K562 (cell line): ENCODE results near the gene STON2. TPM values are rescaled to one million over a fixed set of nuclear protein-coding genes. Genes with fewer than 3 reads are reported as not detected.

Experiments used
- BHLHE40 ChIP-seq: IDR thresholded peaks from 2 replicates; pipeline ENCODE4 v1.6.1; 2011; ENCODE audit warnings: low read length, improper control_type of control experiment
- C11orf30 ChIP-seq: fragments of 450-650 bp; IDR thresholded peaks from 2 replicates; pipeline ENCODE4 v1.6.1; 2016; ENCODE audit warnings: low read depth, mild to moderate bottlenecking
- CBFA2T2 ChIP-seq: fragments of 450-650 bp; conservative IDR thresholded peaks from 2 replicates; pipeline ENCODE4 v1.6.1; 2017; ENCODE audit warnings: mild to moderate bottlenecking
- CGGBP1 ChIP-seq: fragments of 250-450 bp; sonication (Bioruptor Pico); IDR thresholded peaks from 2 replicates; pipeline ENCODE4 v1.9.0; 2021; ENCODE audit warnings: mild to moderate bottlenecking
- DPF2 ChIP-seq: fragments of 450-650 bp; IDR thresholded peaks from 2 replicates; pipeline ENCODE4 v1.6.1; 2016
- EP300 ChIP-seq: IDR thresholded peaks from 2 replicates; pipeline ENCODE4 v1.6.1; 2012; ENCODE audit warnings: low read length, improper control_type of control experiment
- FOXK2 ChIP-seq, 2 experiments: fragments of 450-650 bp; IDR thresholded peaks in 1 of 2; conservative IDR thresholded peaks in 1 of 2; 2 replicates each; pipeline ENCODE4 v1.6.1; 2016; ENCODE audit warnings: low read depth in 2 of 2, mild to moderate bottlenecking in 1 of 2
- JUN ChIP-seq, 2 experiments: sonication (generic) in 1 of 2; formaldehyde crosslinking in 1 of 2; IDR thresholded peaks; 2 replicates each; pipeline versions ENCODE4 v1.6.1 to v1.8.0; 2012 to 2022; ENCODE audit warnings: borderline replicate concordance in 2 of 2, mild to moderate bottlenecking in 2 of 2, improper control_type of control experiment in 1 of 2, low read depth in 1 of 2, low read length in 1 of 2, missing genetic modification reagents in 1 of 2
- JUND ChIP-seq, 2 experiments: IDR thresholded peaks; 2 replicates in 1 of 2; 3 replicates in 1 of 2; pipeline ENCODE4 v1.6.1; 2011; ENCODE audit warnings: borderline replicate concordance in 2 of 2, low read depth in 2 of 2, low read length in 2 of 2, improper control_type of control experiment in 1 of 2, missing biosample characterization in 1 of 2, missing genetic modification characterization in 1 of 2, missing genetic modification reagents in 1 of 2
- MAFF ChIP-seq: IDR thresholded peaks from 2 replicates; pipeline ENCODE4 v1.6.1; 2012; ENCODE audit warnings: low read length, improper control_type of control experiment
- NR1H2 ChIP-seq: sonication (generic); formaldehyde crosslinking; IDR thresholded peaks from 2 replicates; pipeline ENCODE4 v1.4.0; 2020; ENCODE audit warnings: mild to moderate bottlenecking, missing genetic modification reagents
- PBX2 ChIP-seq, 2 experiments: IDR thresholded peaks in 1 of 2; conservative IDR thresholded peaks in 1 of 2; 2 replicates each; pipeline ENCODE4 v1.6.1; 2016; ENCODE audit warnings: low read depth in 2 of 2, mild to moderate bottlenecking in 1 of 2, missing compliant biosample characterization in 1 of 2, missing genetic modification characterization in 1 of 2, moderate library complexity in 1 of 2
- POLR3A ChIP-seq: IDR thresholded peaks from 2 replicates; pipeline ENCODE4 v1.6.1; 2011; ENCODE audit warnings: borderline replicate concordance, mild to moderate bottlenecking, moderate library complexity; ENCODE audit not compliant: insufficient read length, insufficient read depth; ENCODE audit errors: extremely low read depth
- RCOR1 ChIP-seq, 2 experiments: IDR thresholded peaks; 2 replicates each; pipeline ENCODE4 v1.6.1; 2012; ENCODE audit warnings: low read depth in 2 of 2, low read length in 2 of 2, borderline replicate concordance in 1 of 2, improper control_type of control experiment in 1 of 2
- SMARCA4 ChIP-seq: fragments of 450-650 bp; IDR thresholded peaks from 2 replicates; pipeline ENCODE4 v1.6.1; 2016
- TAF1 ChIP-seq: IDR thresholded peaks from 2 replicates; pipeline ENCODE4 v1.6.1; 2011; ENCODE audit warnings: mild to moderate bottlenecking, low read length, moderate library complexity; ENCODE audit not compliant: insufficient read depth, control insufficient read depth, severe bottlenecking; ENCODE audit errors: extremely low read depth
- TCF3 ChIP-seq: sonication (generic); formaldehyde crosslinking; IDR thresholded peaks from 2 replicates; pipeline ENCODE4 v1.4.0; 2020; ENCODE audit warnings: mild to moderate bottlenecking, missing genetic modification reagents
- polyA plus RNA-seq, 8 experiments: library from polyadenylated mRNA; depleted of rRNA in 4 of 8; stranded (reverse) in 5 of 8; unstranded in 3 of 8; fragments of >200 nt; fragmentation: Nextera tagmentation in 2 of 8; fragmentation: Illumina TruSeq in 1 of 8; extraction: Ambion mirVana in 2 of 8; extraction: Trizol in 1 of 8; gene quantifications; 2 replicates each; pipeline versions ENCODE4 v1.2.1 to v1.2.3, GENCODE V29; 2011 to 2014; ENCODE audit warnings: inconsistent platforms in 1 of 8, missing spikeins in 1 of 8
- total RNA-seq, 7 experiments: library from RNA; depleted of rRNA in 6 of 7; stranded (reverse); fragments of >200 nt in 6 of 7; fragmentation: Illumina TruSeq in 2 of 7; extraction: Trizol in 2 of 7; gene quantifications; 2 replicates each; pipeline versions ENCODE4 v1.2.1 to v1.2.3, GENCODE V29; 2011 to 2021; ENCODE audit warnings: low replicate concordance in 1 of 7
- TF ChIP-seq, protein P1 (sequence below): fragments of 450-650 bp; IDR thresholded peaks from 2 replicates; pipeline ENCODE4 v1.6.1; 2016
- TF ChIP-seq, protein P2 (sequence below): fragments of 450-650 bp; IDR thresholded peaks from 2 replicates; pipeline ENCODE4 v1.6.1; 2017; ENCODE audit warnings: antibody characterized with exemption, mild to moderate bottlenecking

Gene STON2
- total and polyA plus RNA-seq, 9 of the 15 experiments (the other 6 are each of a cell fraction or from before 2014, with no cell fraction given) = 7.8 to 99.3 (median 53.5) TPM

DNA sequence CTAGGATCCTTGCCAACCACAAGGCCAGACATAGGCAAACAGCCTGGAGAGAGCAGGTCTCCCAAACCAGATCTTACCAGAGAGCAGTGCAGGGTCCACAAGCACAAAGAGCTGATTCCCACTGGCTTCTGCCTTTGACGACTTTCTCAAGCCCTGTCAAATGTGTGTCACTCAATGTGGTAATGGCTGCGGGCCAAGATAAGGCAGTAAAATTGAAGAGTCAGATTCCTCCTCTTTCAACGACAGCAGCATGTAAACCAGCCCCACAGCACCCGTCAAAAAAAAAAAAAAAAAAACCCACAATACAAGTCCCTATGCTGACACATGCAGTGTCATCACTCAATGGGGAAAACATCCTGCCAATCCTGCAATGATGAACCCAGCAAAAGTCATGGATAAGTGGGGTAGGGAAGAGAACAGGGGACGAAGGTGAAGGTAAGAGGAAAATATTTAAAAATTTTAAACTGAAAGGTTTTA, at the start of gene STON2 (continued):
- TF ChIP-seq JUND (IDR thresholded peaks at IDR 0.05; ENCODE audit: borderline replicate concordance, low read depth, low read length) (peak; percentile 77), JUND (tag; IDR thresholded peaks at IDR 0.05; ENCODE audit: borderline replicate concordance, low read depth, low read length) (peak; percentile 58; the same call in 1 of the 3 replicates), DPF2 (peak; percentile 73), PBX2 (CRISPR knock-in tag; IDR thresholded peaks at IDR 0.05; ENCODE audit: low read depth) (peak; percentile 49), PBX2 (tag; conservative IDR thresholded peaks at IDR 0.05; ENCODE audit: low read depth) (peak; percentile 90), JUN (IDR thresholded peaks at IDR 0.05; ENCODE audit: borderline replicate concordance, low read depth, low read length) (peak; percentile 76; the same call in 1 of the 2 replicates), JUN (CRISPR knock-in tag; IDR thresholded peaks at IDR 0.05; ENCODE audit: borderline replicate concordance) (no peak), BHLHE40 (peak; percentile 44; the same call in 1 of the 2 replicates), TAF1 (no peak), SMARCA4 (peak; percentile 73; the same call in 1 of the 2 replicates), RCOR1 (IDR thresholded peaks at IDR 0.05; ENCODE audit: borderline replicate concordance in 1 of 2, low read depth in 2 of 2, low read length in 2 of 2) (peak in 1 of 2 experiments; percentile 90; a peak in 2 of 4 replicates), EP300 (peak; percentile 80), TCF3 (CRISPR knock-in tag) (peak; percentile 85), CBFA2T2 (peak; percentile 68), FOXK2 (conservative IDR thresholded peaks at IDR 0.05 in 1 of 2, IDR thresholded peaks at IDR 0.05 in 1 of 2; ENCODE audit: low read depth in 2 of 2) (peak; percentile 40 to 66; a peak in 1 of 4 replicates), MAFF (peak; percentile 60), POLR3A (no peak), CGGBP1 (CRISPR knock-in tag) (no peak), C11orf30 (peak; percentile 78; the same call in 1 of the 2 replicates), NR1H2 (CRISPR knock-in tag) (no peak)
- TF ChIP-seq, protein P1, sequence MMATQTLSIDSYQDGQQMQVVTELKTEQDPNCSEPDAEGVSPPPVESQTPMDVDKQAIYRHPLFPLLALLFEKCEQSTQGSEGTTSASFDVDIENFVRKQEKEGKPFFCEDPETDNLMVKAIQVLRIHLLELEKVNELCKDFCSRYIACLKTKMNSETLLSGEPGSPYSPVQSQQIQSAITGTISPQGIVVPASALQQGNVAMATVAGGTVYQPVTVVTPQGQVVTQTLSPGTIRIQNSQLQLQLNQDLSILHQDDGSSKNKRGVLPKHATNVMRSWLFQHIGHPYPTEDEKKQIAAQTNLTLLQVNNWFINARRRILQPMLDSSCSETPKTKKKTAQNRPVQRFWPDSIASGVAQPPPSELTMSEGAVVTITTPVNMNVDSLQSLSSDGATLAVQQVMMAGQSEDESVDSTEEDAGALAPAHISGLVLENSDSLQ = peak; percentile 97
- TF ChIP-seq, protein P2, sequence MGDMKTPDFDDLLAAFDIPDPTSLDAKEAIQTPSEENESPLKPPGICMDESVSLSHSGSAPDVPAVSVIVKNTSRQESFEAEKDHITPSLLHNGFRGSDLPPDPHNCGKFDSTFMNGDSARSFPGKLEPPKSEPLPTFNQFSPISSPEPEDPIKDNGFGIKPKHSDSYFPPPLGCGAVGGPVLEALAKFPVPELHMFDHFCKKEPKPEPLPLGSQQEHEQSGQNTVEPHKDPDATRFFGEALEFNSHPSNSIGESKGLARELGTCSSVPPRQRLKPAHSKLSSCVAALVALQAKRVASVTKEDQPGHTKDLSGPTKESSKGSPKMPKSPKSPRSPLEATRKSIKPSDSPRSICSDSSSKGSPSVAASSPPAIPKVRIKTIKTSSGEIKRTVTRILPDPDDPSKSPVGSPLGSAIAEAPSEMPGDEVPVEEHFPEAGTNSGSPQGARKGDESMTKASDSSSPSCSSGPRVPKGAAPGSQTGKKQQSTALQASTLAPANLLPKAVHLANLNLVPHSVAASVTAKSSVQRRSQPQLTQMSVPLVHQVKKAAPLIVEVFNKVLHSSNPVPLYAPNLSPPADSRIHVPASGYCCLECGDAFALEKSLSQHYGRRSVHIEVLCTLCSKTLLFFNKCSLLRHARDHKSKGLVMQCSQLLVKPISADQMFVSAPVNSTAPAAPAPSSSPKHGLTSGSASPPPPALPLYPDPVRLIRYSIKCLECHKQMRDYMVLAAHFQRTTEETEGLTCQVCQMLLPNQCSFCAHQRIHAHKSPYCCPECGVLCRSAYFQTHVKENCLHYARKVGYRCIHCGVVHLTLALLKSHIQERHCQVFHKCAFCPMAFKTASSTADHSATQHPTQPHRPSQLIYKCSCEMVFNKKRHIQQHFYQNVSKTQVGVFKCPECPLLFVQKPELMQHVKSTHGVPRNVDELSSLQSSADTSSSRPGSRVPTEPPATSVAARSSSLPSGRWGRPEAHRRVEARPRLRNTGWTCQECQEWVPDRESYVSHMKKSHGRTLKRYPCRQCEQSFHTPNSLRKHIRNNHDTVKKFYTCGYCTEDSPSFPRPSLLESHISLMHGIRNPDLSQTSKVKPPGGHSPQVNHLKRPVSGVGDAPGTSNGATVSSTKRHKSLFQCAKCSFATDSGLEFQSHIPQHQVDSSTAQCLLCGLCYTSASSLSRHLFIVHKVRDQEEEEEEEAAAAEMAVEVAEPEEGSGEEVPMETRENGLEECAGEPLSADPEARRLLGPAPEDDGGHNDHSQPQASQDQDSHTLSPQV = 0 out of 2 replicates have a peak, but pooled peaks have one; percentile 11
